Measurements from ENCODE around the gene C11orf65. TPM values are rescaled to one million over a fixed set of nuclear protein-coding genes. Genes with fewer than 3 reads are reported as not detected.

C11orf65 gene
- total RNA-seq, 1 donor from 2014 or later = 0.67 TPM

DNA sequence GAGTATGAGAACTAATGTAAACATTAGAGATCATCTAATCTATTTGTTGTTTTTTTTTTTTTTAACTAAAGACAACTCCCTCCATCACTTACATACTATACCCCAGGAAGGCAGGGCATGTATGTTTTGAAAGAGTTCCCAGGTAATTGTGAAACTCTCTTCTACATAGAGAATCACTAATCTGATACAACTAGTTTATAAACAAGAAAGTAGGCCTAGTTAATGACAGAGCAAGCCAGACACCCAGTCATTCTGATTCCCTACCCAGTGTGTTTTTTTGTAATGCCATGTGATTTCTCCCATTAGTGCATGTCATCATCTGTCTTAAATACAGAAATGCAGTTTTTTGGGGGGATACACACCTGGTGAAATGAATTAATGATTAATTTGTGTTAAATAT, 120.9 kb downstream of the C11orf65 start:
- H3K4me1 Mint-ChIP-seq (ENCODE audit: low read depth) = peaks cover 2% of the 10 kb centered on the region
- peaks cover 10% of the 10 kb centered on the region for H3K36me3 Mint-ChIP-seq (ENCODE audit: insufficient read depth)
- TF ChIP-seq, protein P1, sequence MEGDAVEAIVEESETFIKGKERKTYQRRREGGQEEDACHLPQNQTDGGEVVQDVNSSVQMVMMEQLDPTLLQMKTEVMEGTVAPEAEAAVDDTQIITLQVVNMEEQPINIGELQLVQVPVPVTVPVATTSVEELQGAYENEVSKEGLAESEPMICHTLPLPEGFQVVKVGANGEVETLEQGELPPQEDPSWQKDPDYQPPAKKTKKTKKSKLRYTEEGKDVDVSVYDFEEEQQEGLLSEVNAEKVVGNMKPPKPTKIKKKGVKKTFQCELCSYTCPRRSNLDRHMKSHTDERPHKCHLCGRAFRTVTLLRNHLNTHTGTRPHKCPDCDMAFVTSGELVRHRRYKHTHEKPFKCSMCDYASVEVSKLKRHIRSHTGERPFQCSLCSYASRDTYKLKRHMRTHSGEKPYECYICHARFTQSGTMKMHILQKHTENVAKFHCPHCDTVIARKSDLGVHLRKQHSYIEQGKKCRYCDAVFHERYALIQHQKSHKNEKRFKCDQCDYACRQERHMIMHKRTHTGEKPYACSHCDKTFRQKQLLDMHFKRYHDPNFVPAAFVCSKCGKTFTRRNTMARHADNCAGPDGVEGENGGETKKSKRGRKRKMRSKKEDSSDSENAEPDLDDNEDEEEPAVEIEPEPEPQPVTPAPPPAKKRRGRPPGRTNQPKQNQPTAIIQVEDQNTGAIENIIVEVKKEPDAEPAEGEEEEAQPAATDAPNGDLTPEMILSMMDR (IDR thresholded peaks at IDR 0.05; ENCODE audit: unreplicated experiment) = no peak
- H3K27ac Mint-ChIP-seq = no peak overlapping the region
- H3K9me3 Mint-ChIP-seq (ENCODE audit: low read depth) = no peaks in the 10 kb centered on the region
- no peaks in the 10 kb centered on the region for H3K27me3 Mint-ChIP-seq
- no peak for DNase-seq (ENCODE audit: low spot score, unreplicated experiment)
- no peak overlapping the region for H3K4me3 Mint-ChIP-seq (ENCODE audit: low read depth)

DNA sequence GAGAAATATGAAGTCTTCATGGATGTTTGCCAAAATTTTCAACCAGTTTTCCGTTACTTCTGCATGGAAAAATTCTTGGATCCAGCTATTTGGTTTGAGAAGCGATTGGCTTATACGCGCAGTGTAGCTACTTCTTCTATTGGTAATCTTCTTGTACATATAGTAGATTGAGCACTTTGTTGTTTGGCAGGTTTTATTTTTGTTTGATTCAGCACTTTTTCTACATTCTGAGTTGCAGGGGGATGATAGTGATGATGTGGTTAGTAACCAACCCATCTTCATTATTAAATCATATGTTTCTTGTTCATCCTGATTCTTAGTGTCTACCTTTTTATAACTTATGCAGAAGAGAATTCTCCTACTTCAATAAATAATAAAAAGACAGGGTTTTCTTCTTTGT, 121.6 kb downstream of the C11orf65 start:
- no peak for DNase-seq (ENCODE audit: low spot score, unreplicated experiment)
- Mint-ChIP-seq H3K27ac (no peak overlapping the region), H3K4me1 (ENCODE audit: low read depth) (peaks cover 5% of the 10 kb centered on the region), H3K9me3 (ENCODE audit: low read depth) (no peaks in the 10 kb centered on the region), H3K4me3 (ENCODE audit: low read depth) (no peak overlapping the region), H3K27me3 (no peaks in the 10 kb centered on the region), H3K36me3 (ENCODE audit: insufficient read depth) (peaks cover 10% of the 10 kb centered on the region)
- TF ChIP-seq, protein P1 (IDR thresholded peaks at IDR 0.05; ENCODE audit: unreplicated experiment) = no peak

DNA sequence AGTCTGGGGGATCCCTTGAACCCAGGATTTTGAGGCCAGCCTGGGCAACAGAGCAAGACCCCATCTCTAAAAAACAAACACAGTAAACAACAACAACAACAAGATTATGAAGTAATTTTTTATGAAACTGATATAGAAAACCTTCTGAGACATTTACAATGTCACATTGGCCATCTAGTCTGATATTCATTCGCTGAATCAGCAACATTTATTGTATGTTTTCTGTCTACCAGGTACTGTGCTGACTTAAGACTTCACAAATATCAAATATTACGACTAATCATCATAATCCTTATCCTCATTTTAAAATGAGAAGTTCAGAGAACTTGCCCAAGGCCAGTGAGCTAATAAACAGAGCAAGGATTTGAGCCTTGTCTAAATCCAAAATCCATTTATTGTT, 123.6 kb downstream of the C11orf65 start:
- TF ChIP-seq, protein P1 (IDR thresholded peaks at IDR 0.05; ENCODE audit: unreplicated experiment) = no peak
- no peaks in the 10 kb centered on the region for H3K9me3 Mint-ChIP-seq (ENCODE audit: low read depth)
- H3K36me3 Mint-ChIP-seq (ENCODE audit: insufficient read depth) = peaks cover 5% of the 10 kb centered on the region
- peak overlapping the region; percentile 3 for H3K27ac Mint-ChIP-seq
- H3K27me3 Mint-ChIP-seq = no peaks in the 10 kb centered on the region
- peaks cover 6% of the 10 kb centered on the region for H3K4me1 Mint-ChIP-seq (ENCODE audit: low read depth)
- DNase-seq (ENCODE audit: low spot score, unreplicated experiment) = no peak
- H3K4me3 Mint-ChIP-seq (ENCODE audit: low read depth) = no peak overlapping the region

GRCh38 chr11:108341654-108342053, 125.7 kb downstream of the C11orf65 start:
- H3K27me3 Mint-ChIP-seq = no peaks in the 10 kb centered on the region
- no peak overlapping the region for H3K4me3 Mint-ChIP-seq (ENCODE audit: low read depth)
- DNase-seq (ENCODE audit: low spot score, unreplicated experiment) = no peak
- H3K27ac Mint-ChIP-seq = no peak overlapping the region
- no peaks in the 10 kb centered on the region for H3K36me3 Mint-ChIP-seq (ENCODE audit: insufficient read depth)
- H3K4me1 Mint-ChIP-seq (ENCODE audit: low read depth) = peaks cover 4% of the 10 kb centered on the region
- H3K9me3 Mint-ChIP-seq (ENCODE audit: low read depth) = no peaks in the 10 kb centered on the region
- TF ChIP-seq, protein P1 (IDR thresholded peaks at IDR 0.05; ENCODE audit: unreplicated experiment) = no peak

GRCh38 chr11:108340973-108341372, 126.4 kb downstream of the C11orf65 start:
- TF ChIP-seq, protein P1 (IDR thresholded peaks at IDR 0.05; ENCODE audit: unreplicated experiment) = no peak
- no peak for DNase-seq (ENCODE audit: low spot score, unreplicated experiment)
- Mint-ChIP-seq H3K4me1 (ENCODE audit: low read depth) (peaks cover 4% of the 10 kb centered on the region), H3K9me3 (ENCODE audit: low read depth) (no peaks in the 10 kb centered on the region), H3K27me3 (no peaks in the 10 kb centered on the region), H3K36me3 (ENCODE audit: insufficient read depth) (peaks cover 1% of the 10 kb centered on the region), H3K27ac (no peak overlapping the region), H3K4me3 (ENCODE audit: low read depth) (no peak overlapping the region)
